Panc1 (cell line): ENCODE data around the gene MAP2K3. TPM values are rescaled to one million over a fixed set of nuclear protein-coding genes. Genes with fewer than 3 reads are reported as not detected.
"Not testable (repeated sequence)": the region's sequence is repeated elsewhere in the genome, so short reads cannot be mapped to it uniquely, and the experiment has no call there.

Experiments used
- ATAC-seq: fragments of 200-7000 bp; cut with Tn5 transposase; 2 replicates; pipeline ENCODE4 v1.9.1; 2020; ENCODE audit warnings: mild to moderate bottlenecking, moderate library complexity
- BruUV-seq: library from RNA; stranded (reverse); fragments of 400-500 nt; replicated peaks from 2 replicates; lab custom pipeline; 2021; lab: Mats Ljungman, UMichigan
- CTCF ChIA-PET: fragments of 300-600 bp; sonication (Branson Sonifier 250); formaldehyde crosslinking; loops from one replicate; lab custom pipeline; 2022; ENCODE audit warnings: antibody characterized with exemption; lab: Charles Lee
- POLR2A ChIA-PET: fragments of 300-600 bp; sonication (Branson Sonifier 250); formaldehyde crosslinking; loops from one replicate; lab custom pipeline; 2022; ENCODE audit warnings: antibody characterized with exemption; lab: Charles Lee
- DNase-seq: peaks from one replicate; pipeline ENCODE4 v3.0.0-alpha.2; 2010; ENCODE audit warnings: low read depth, low spot score
- H3K27ac ChIP-seq: 2 replicates; pipeline ENCODE4 v1.5.1; 2011; ENCODE audit warnings: mild to moderate bottlenecking, low read length, inconsistent platforms
- H3K27me3 ChIP-seq: fragments of 200-500 bp; sonication (Bioruptor generic); 2 replicates; pipeline ENCODE4 v1.6.0; 2014; ENCODE audit warnings: low read length, inconsistent platforms; ENCODE audit not compliant: control insufficient read depth, insufficient read depth
- H3K36me3 ChIP-seq: fragments of 200-500 bp; sonication (Bioruptor generic); 2 replicates; pipeline ENCODE4 v1.5.1; 2014; ENCODE audit warnings: inconsistent platforms, mild to moderate bottlenecking, low read length, moderate library complexity; ENCODE audit not compliant: control insufficient read depth, insufficient read depth
- H3K4me1 ChIP-seq: 2 replicates; pipeline ENCODE4 v1.5.1; 2011; ENCODE audit warnings: inconsistent platforms, mild to moderate bottlenecking, low read length, moderate library complexity; ENCODE audit not compliant: control insufficient read depth, insufficient read depth
- H3K4me3 ChIP-seq, 2 experiments: 2 replicates each; pipeline ENCODE4 v1.5.1; 2011 to 2012; ENCODE audit warnings: low read depth in 2 of 2, low read length in 2 of 2, mild to moderate bottlenecking in 2 of 2, inconsistent platforms in 1 of 2, moderate library complexity in 1 of 2
- H3K9me3 ChIP-seq: fragments of 200-500 bp; sonication (Bioruptor generic); 2 replicates; pipeline ENCODE4 v1.5.1; 2014; ENCODE audit warnings: low read depth, mild to moderate bottlenecking, inconsistent platforms, low read length, moderate library complexity; ENCODE audit not compliant: control insufficient read depth, insufficient read depth
- CTCF ChIP-seq: fragments of 450-650 bp; IDR thresholded peaks from 2 replicates; pipeline ENCODE4 v1.5.1; 2017; ENCODE audit warnings: mild to moderate bottlenecking
- POLR2AphosphoS5 ChIP-seq: IDR thresholded peaks from 2 replicates; pipeline ENCODE4 v1.6.1; 2012; ENCODE audit warnings: mild to moderate bottlenecking, low read depth, low read length, moderate library complexity
- REST ChIP-seq, 2 experiments: IDR thresholded peaks; 2 replicates each; pipeline ENCODE4 v1.6.1; 2011 to 2012; ENCODE audit warnings: low read depth in 2 of 2, control low read depth in 1 of 2, low read length in 1 of 2, mild to moderate bottlenecking in 1 of 2, moderate library complexity in 1 of 2; ENCODE audit not compliant: insufficient read depth in 1 of 2
- SIN3A ChIP-seq: IDR thresholded peaks from 2 replicates; pipeline ENCODE4 v1.6.1; 2012; ENCODE audit warnings: low read depth, mild to moderate bottlenecking, low read length, moderate library complexity, borderline replicate concordance; ENCODE audit not compliant: insufficient read depth
- TCF7L2 ChIP-seq: IDR thresholded peaks from 2 replicates; pipeline ENCODE4 v1.6.1; 2011; ENCODE audit warnings: mild to moderate bottlenecking, low read depth, low read length, inconsistent platforms
- in situ Hi-C: cut with HindIII; loops from 2 replicates; pipeline ENCODE4 v1.10.0; 2016; ENCODE audit warnings: low sequenced_read_pairs, low pct_unique_long_range_greater_than_20kb
- intact Hi-C: fragments of 100-400 bp; cut with micrococcal nuclease; formaldehyde crosslinking; loops from one replicate; pipeline ENCODE4 v1.10.0; 2022; ENCODE audit not compliant: unreplicated experiment
- total RNA-seq: library from RNA; stranded (reverse); gene quantifications from one replicate; pipeline ENCODE4 v1.2.1, GENCODE V29; 2021; ENCODE audit not compliant: unreplicated experiment

Gene MAP2K3
- total RNA-seq, 1 experiment from 2014 or later = 44.4 TPM

DNA sequence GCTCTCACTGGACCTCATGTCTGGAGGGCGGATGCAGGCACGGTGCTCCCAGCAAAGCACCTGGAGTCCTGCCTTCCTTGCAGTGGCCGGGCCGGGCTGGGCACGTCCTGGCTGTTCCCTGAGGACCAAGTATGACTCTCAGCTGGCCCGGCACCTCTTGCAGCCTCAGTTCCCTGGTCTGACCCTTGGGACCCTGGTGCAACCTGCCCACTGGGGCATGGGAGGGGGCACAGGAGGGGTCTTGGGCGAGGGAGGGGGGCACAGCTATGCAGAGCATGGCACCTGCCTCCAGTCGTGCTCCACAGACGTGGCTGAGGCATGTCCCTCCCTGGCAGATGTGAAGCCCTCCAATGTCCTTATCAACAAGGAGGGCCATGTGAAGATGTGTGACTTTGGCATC, 19.6 kb downstream of the MAP2K3 start:
- in situ Hi-C loops = no loop called here
- CTCF ChIA-PET = no interaction called here
- ATAC-seq (no peak), DNase-seq (no peak)
- H3K9me3 ChIP-seq = 0 out of 2 replicates have a peak, but pooled peaks cover 3% of the 10 kb centered on the region
- POLR2A ChIA-PET = no interaction called here
- H3K4me1 ChIP-seq = no peaks in the 10 kb centered on the region
- intact Hi-C loops = no loop called here
- H3K4me3 ChIP-seq = no peak overlapping the region
- H3K27me3 ChIP-seq = no peaks in the 10 kb centered on the region
- TF ChIP-seq REST (IDR thresholded peaks at IDR 0.05; ENCODE audit: insufficient read depth in 1 of 2, low read depth in 2 of 2, low read length in 1 of 2) (no peak), TCF7L2 (no peak), CTCF (no peak), SIN3A (no peak), POLR2AphosphoS5 (no peak)
- H3K36me3 ChIP-seq = no peaks in the 10 kb centered on the region
- no peak overlapping the region for H3K27ac ChIP-seq
- no TSS peak for BruUV-seq

- H3K36me3 ChIP-seq, H3K9me3 ChIP-seq, H3K4me1 ChIP-seq, ATAC-seq, DNase-seq, CTCF ChIA-PET, H3K27me3 ChIP-seq, in situ Hi-C loops, H3K4me3 ChIP-seq, intact Hi-C loops, BruUV-seq, POLR2A ChIA-PET, H3K27ac ChIP-seq: not testable (repeated sequence)
Observed at GRCh38 chr17:21304551-21305151, 20.1 kb downstream of the MAP2K3 start.

DNA sequence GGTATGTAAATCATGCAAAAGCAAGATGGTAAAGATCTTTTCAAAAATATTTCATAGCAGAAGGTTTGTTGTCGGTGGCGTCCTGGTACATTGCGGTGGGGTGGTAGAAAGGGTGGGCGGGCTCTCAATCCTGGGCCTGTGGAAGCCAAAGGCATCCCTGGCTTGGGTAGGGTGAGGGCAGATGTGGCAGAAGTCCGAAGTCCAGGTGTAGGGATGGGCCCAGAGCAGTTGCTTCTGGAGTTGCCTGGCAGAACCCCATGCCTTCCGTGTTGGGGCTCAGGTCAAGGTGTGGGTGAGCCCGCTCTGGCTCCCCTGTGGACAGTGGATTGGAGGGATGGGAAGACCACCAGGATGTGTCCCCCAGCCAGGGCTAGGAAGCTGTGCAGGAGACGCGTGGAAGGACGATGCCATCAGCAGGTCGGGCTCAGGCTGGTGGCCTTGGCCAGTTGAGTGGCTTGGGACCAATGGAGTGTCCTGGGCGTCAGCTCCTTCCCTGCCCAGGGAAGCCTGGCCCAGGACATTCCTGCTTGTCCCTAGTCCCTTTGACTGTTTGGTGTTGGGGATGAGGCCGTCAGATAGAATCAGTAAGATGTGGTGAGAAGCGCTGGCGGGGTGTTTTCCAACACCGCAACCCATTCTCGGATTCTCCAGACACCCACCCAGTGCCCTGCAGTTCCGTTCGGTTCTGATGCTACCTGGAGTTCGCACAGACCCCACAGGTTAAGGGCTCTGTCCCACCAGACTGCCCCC, 21.1 kb downstream of the MAP2K3 start:
- H3K9me3 ChIP-seq, CTCF ChIA-PET, H3K27me3 ChIP-seq, in situ Hi-C loops, H3K4me1 ChIP-seq, H3K36me3 ChIP-seq, H3K4me3 ChIP-seq, DNase-seq, ATAC-seq, H3K27ac ChIP-seq, BruUV-seq, intact Hi-C loops, POLR2A ChIA-PET: not testable (repeated sequence)

- ATAC-seq, CTCF ChIA-PET, H3K27ac ChIP-seq, in situ Hi-C loops, H3K9me3 ChIP-seq, H3K4me3 ChIP-seq, H3K4me1 ChIP-seq, H3K27me3 ChIP-seq, H3K36me3 ChIP-seq, POLR2A ChIA-PET, intact Hi-C loops, BruUV-seq, DNase-seq: not testable (repeated sequence)
Observed at GRCh38 chr17:21306611-21307272, 22.2 kb downstream of the MAP2K3 start.

GRCh38 chr17:21307273-21307625, 22.7 kb downstream of the MAP2K3 start:
- in situ Hi-C loops, CTCF ChIA-PET, H3K36me3 ChIP-seq, ATAC-seq, H3K4me3 ChIP-seq, POLR2A ChIA-PET, H3K9me3 ChIP-seq, H3K27me3 ChIP-seq, H3K4me1 ChIP-seq, intact Hi-C loops, BruUV-seq, H3K27ac ChIP-seq, DNase-seq: not testable (repeated sequence)
